GM12874 (cell line): Measurements from ENCODE around the gene FAM193B.

Experiments
- TF ChIP-seq, protein P1 (sequence below): IDR thresholded peaks from 2 replicates; pipeline ENCODE4 v1.5.1; 2011; ENCODE audit warnings: low read depth, mild to moderate bottlenecking, control low read depth, low read length, moderate library complexity; ENCODE audit not compliant: insufficient read depth

Gene FAM193B

DNA sequence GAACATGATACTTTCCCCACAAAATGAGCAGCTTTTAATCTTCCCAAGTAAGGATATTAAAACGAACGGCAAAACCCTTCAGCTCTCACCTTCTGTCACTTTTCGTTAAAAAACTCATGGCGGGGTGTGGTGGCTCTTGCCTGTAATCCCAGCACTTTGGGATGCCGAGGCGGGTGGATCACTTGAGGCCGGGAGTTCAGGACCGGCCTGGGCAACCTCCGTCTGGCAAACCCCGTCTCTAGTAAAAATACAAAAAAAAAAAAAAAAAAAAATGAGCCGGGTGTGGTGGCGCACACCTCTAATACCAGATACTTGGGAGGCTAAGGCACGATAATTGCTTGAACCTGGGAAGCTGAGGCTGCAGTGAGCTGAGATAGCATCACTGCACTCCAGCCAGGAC is 38.5 kb upstream of the FAM193B start:
- TF ChIP-seq, protein P1, sequence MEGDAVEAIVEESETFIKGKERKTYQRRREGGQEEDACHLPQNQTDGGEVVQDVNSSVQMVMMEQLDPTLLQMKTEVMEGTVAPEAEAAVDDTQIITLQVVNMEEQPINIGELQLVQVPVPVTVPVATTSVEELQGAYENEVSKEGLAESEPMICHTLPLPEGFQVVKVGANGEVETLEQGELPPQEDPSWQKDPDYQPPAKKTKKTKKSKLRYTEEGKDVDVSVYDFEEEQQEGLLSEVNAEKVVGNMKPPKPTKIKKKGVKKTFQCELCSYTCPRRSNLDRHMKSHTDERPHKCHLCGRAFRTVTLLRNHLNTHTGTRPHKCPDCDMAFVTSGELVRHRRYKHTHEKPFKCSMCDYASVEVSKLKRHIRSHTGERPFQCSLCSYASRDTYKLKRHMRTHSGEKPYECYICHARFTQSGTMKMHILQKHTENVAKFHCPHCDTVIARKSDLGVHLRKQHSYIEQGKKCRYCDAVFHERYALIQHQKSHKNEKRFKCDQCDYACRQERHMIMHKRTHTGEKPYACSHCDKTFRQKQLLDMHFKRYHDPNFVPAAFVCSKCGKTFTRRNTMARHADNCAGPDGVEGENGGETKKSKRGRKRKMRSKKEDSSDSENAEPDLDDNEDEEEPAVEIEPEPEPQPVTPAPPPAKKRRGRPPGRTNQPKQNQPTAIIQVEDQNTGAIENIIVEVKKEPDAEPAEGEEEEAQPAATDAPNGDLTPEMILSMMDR: no peak

DNA sequence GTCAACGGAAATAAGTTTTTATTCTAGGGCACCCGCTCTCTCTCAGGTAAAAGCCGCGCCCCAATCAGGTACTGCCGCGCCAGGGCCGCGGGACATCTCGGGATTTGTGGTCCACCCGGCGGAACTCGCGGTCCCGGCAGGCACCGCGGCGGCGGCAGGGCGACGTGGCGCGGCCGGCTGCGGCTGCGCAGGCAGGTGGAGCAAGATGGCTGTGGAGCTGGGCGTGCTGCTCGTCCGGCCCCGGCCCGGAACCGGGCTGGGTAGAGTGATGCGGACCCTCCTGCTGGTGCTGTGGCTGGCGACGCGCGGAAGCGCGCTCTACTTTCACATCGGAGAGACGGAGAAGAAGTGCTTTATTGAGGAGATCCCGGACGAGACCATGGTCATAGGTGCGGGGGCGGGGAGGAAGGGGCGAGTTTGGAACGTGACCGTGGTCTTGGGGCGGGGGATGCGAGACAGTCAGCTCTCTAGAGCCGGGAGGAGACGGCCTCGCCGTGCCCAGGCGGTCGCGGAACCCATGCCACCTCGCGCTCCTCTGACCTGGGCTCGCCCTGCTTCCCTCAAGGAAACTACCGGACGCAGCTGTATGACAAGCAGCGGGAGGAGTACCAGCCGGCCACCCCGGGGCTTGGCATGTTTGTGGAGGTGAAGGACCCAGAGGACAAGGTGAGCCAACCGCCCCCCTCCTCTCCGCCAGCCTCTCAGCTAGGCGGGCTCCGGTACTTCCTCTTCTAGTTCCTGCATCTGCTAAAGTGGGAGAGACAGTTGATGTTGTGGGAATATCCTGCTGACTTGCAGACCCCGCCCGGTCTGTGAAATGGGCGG is 37.9 kb upstream of the FAM193B start, which contains the start of gene TMED9:
TSS of gene TMED9 (plus strand) at position 194 of the 825 bp plus-strand sequence. CDS start at position 206, 12 bp downstream.
- TF ChIP-seq, protein P1: no peak

DNA sequence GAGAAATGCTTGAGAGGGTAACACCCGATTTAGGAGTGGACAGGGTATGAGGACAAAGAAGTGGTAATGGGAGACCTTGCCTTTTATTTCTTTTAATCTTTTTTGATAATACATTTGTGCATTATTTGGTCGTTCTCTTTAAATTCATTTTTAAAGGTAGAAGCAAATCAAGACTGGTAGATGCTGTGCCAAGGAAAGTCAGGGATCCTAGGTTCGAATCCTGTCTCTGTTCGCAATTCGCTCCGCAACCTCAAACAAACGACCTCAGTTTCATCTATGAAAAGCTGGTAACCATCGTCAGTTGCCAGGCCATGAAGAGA is 37.3 kb upstream of the FAM193B start:
- TF ChIP-seq, protein P1: no peak

DNA sequence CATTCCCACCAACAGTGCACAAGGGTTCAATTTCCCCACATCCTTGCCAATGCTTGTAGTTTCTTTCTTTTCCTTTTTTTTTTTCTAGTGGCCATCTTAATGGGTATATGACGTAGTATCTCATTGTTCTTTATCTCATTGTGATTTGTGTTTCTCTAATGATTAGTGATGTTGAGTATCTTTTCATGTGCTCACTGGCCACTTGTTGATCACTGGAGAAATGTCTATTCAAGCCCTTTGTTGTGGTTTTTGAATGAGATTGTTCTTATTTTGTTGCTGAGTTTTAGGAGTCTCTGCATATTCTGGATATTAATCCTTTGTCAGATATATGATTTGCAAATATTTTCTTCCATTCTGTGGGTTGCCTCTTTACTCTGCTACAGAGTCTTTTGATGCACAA is 36.0 kb upstream of the FAM193B start:
- TF ChIP-seq, protein P1: no peak

DNA sequence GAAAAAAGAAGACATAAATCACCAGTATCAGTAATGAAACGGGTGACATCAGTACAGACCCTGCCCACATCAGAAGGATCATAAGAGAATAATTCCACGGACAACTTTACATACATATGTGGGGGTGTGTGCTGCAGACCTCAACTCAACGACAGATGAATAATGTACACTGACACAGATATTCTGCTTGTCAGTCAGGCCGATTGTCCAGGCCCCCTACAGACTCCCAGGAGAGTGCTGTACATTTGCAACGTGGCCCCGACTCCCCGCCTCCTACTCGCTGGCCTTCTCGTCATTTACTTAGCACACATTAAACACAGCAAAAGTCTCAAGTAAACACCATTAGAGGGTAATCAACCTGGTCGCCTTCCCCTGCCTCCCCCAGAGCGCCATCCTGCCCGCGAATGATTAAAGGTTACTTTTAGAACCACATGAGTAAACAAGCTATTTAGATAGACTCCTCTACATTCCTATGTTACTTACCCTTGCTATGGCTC is 34.1 kb upstream of the FAM193B start:
- TF ChIP-seq, protein P1: no peak

DNA sequence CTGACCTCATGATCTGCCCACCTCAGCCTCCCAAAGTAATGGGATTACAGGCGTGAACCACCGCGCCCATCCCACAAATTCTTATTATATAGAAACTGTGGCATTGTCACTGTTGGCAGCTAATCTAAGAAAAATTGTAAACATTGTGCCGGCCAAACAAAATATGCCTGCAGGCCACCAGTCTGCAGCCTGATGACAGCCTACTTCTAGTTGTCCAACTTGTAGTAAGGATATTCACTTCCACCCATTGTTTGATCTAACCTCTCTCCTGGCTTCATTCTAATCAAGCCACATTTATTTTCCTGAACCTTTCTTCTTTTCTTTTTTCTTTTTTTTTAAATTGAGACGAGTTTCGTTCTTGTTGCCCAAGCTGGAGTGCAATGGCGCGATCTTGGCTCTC is 24.0 kb upstream of the FAM193B start:
- TF ChIP-seq, protein P1: no peak

DNA sequence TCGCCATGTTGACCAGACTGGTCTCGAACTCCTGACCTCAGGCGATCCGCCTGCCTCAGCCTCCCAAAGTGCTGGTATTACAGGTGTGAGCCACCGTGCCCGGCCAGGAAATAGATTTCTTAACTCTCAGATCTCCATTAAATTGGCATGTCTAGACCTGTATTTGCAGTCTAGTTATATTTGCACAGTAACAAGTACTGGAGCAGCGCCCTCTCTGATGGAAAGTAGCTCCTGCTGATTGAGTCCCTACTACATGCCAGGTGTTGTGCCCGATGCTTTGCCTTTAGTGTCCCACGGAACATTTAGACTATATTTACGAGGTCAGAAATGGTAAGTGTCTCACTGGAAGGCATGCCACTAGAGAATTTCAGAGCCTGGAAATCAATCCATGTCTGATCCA is 21.8 kb upstream of the FAM193B start:
- TF ChIP-seq, protein P1: no peak
